NT2/D1 (cell line): Measurements from ENCODE around the gene WDR47.

Experiments used
- DNase-seq: peaks from one replicate; pipeline ENCODE4 v3.0.0-alpha.2; 2011; ENCODE audit warnings: low read depth, low spot score
- H3K27me3 ChIP-seq: 2 replicates; pipeline ENCODE4 v1.6.0; 2011; ENCODE audit warnings: mild to moderate bottlenecking; ENCODE audit not compliant: insufficient read length, insufficient read depth
- H3K36me3 ChIP-seq: 2 replicates; pipeline ENCODE4 v1.6.1; 2011; ENCODE audit warnings: mild to moderate bottlenecking, low read length, mixed read lengths; ENCODE audit not compliant: insufficient read depth, insufficient read length
- H3K4me1 ChIP-seq: 2 replicates; pipeline ENCODE4 v1.5.1; 2011; ENCODE audit not compliant: insufficient read depth, insufficient read length
- H3K4me3 ChIP-seq: 2 replicates; pipeline ENCODE4 v1.5.1; 2011; ENCODE audit warnings: low read depth; ENCODE audit not compliant: insufficient read length
- H3K9ac ChIP-seq: 2 replicates; pipeline ENCODE4 v1.6.0; 2011; ENCODE audit warnings: low read depth; ENCODE audit not compliant: insufficient read length
- H3K9me3 ChIP-seq: 2 replicates; pipeline ENCODE4 v1.5.1; 2011; ENCODE audit warnings: mild to moderate bottlenecking, low read length; ENCODE audit not compliant: insufficient read depth
- SUZ12 ChIP-seq: IDR thresholded peaks from 2 replicates; pipeline ENCODE4 v1.6.1; 2011; ENCODE audit not compliant: insufficient read length, insufficient read depth; ENCODE audit errors: extremely low read depth
- YY1 ChIP-seq: IDR thresholded peaks from 2 replicates; pipeline ENCODE4 v1.6.1; 2011; ENCODE audit not compliant: insufficient read length, insufficient read depth
- ZNF274 ChIP-seq: IDR thresholded peaks from 2 replicates; pipeline ENCODE4 v1.6.1; 2011; ENCODE audit warnings: mild to moderate bottlenecking, low read depth, low read length

Gene WDR47

GRCh38 chr1:109083501-109083900 is 41.6 kb upstream of the WDR47 start:
- Histone ChIP-seq H3K4me1 (no peaks in the 10 kb centered on the region), H3K36me3 (no peaks in the 10 kb centered on the region), H3K9ac (no peak overlapping the region), H3K27me3 (no peaks in the 10 kb centered on the region), H3K4me3 (no peak overlapping the region), H3K9me3 (no peaks in the 10 kb centered on the region)
- DNase-seq, result no peak
- TF ChIP-seq SUZ12, result no peak
- TF ChIP-seq YY1, result no peak
- no peak for TF ChIP-seq ZNF274

- H3K4me3 ChIP-seq, result no peak overlapping the region
- no peaks in the 10 kb centered on the region for H3K9me3 ChIP-seq
- H3K4me1 ChIP-seq, result no peaks in the 10 kb centered on the region
- DNase-seq, result no peak
- no peak overlapping the region for H3K9ac ChIP-seq
- H3K27me3 ChIP-seq, result no peaks in the 10 kb centered on the region
- no peak for TF ChIP-seq YY1
- TF ChIP-seq ZNF274, result no peak
- no peaks in the 10 kb centered on the region for H3K36me3 ChIP-seq
Measured at GRCh38 chr1:109080441-109081082, 38.7 kb upstream of the WDR47 start.

GRCh38 chr1:109079240-109079622 is 37.3 kb upstream of the WDR47 start:
- H3K9ac ChIP-seq, result no peak overlapping the region
- H3K27me3 ChIP-seq, result no peaks in the 10 kb centered on the region
- H3K4me3 ChIP-seq, result no peak overlapping the region
- DNase-seq, result no peak
- TF ChIP-seq ZNF274, result no peak
- no peak for TF ChIP-seq SUZ12
- no peak for TF ChIP-seq YY1
- peaks cover 3% of the 10 kb centered on the region for H3K36me3 ChIP-seq
- no peaks in the 10 kb centered on the region for H3K4me1 ChIP-seq
- H3K9me3 ChIP-seq, result no peaks in the 10 kb centered on the region

DNA sequence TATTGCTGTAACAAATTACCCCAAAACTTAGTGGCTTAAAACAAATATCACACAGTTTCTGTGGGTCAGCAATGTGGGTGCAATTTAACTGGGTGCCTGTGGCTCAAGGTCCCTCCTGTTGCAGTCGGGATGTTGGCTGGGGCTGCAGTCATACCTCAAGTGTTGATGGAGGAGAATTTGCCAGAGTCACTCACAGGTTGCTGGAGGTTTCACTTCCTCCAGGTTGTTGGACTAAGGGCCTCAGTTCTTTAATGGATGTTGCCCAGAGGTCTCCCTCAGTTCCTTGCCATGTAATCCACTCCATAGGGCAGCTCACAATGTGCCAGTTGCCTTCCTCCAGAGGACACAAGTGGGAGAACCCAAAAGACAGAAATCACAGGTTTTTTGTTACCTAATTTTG is 36.4 kb upstream of the WDR47 start:
- Histone ChIP-seq H3K4me3 (no peak overlapping the region), H3K36me3 (peaks cover 10% of the 10 kb centered on the region), H3K9me3 (peaks cover 6% of the 10 kb centered on the region; the same call in 1 of the 2 replicates), H3K4me1 (no peaks in the 10 kb centered on the region), H3K9ac (no peak overlapping the region), H3K27me3 (no peaks in the 10 kb centered on the region)
- DNase-seq, result no peak
- TF ChIP-seq ZNF274 (no peak), YY1 (no peak), SUZ12 (no peak)

GRCh38 chr1:109075531-109076490 is 33.9 kb upstream of the WDR47 start, which contains the start of gene TAF13:
TSS of gene TAF13 (minus strand) at chr1:109076003. CDS start at chr1:109075947, 56 bp downstream.
- H3K9me3 ChIP-seq, result peaks cover 6% of the 10 kb centered on the region; the same call in 1 of the 2 replicates
- peak within 1 kb of the TSS; percentile 90 for H3K4me3 ChIP-seq
- peak within 1 kb of the TSS; percentile 97 for H3K9ac ChIP-seq
- peak; percentile 94 for DNase-seq
- H3K36me3 ChIP-seq, result peaks cover 29% of the 10 kb centered on the region
- H3K4me1 ChIP-seq, result no peaks in the 10 kb centered on the region
- H3K27me3 ChIP-seq, result no peaks in the 10 kb centered on the region
- no peak for TF ChIP-seq ZNF274
- no peak for TF ChIP-seq YY1
- no peak for TF ChIP-seq SUZ12

DNA sequence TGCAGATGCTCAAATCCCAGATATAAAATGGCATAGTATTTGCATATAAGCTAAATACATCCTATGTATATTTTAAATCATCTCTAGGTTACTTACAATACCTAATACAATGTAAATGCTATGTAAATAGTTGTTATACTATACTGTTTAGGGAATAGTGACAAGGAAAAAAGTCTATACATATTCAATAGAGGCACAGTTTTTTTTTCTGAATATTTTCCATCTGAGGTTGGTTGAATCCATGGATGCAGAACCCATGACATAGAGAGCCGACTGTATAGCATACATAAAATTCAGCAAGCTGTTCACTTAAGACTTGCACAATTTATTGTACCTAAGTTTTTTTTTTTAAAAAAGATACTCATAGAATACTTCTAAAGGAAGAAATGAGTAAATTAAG is 27.4 kb upstream of the WDR47 start:
- Histone ChIP-seq H3K27me3 (no peaks in the 10 kb centered on the region), H3K9ac (no peak overlapping the region), H3K36me3 (peaks cover 78% of the 10 kb centered on the region), H3K9me3 (peaks cover 6% of the 10 kb centered on the region; the same call in 1 of the 2 replicates), H3K4me3 (no peak overlapping the region), H3K4me1 (peaks cover 2% of the 10 kb centered on the region)
- TF ChIP-seq SUZ12 (no peak), ZNF274 (no peak), YY1 (no peak)
- DNase-seq, result no peak

DNA sequence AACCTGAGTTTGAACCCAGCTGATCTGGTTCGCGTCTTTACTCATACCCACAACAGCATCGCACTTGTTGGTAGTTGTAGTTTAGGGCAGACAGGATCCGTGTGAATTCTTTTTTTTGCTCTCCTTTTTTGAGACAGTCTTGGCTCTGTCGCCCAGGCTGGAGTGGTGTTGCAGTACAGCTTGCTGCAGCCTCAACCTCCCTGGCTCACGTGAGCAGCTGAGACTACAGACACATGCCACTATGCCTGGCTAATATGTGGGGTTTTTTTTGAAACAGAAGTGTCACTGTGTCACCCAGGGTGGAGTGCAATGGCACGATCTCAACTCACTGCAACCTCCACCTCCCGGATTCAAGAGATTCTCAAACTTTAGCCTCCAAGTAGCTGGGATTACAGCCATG is 26.0 kb upstream of the WDR47 start:
- no peak for DNase-seq
- Histone ChIP-seq H3K4me1 (peaks cover 2% of the 10 kb centered on the region), H3K4me3 (no peak overlapping the region), H3K9me3 (no peaks in the 10 kb centered on the region; the same call in 1 of the 2 replicates), H3K27me3 (no peaks in the 10 kb centered on the region), H3K9ac (no peak overlapping the region), H3K36me3 (peaks cover 75% of the 10 kb centered on the region)
- TF ChIP-seq YY1 (no peak), SUZ12 (no peak), ZNF274 (no peak)
